ENCODE data around the gene FLRT3.

Gene FLRT3

DNA sequence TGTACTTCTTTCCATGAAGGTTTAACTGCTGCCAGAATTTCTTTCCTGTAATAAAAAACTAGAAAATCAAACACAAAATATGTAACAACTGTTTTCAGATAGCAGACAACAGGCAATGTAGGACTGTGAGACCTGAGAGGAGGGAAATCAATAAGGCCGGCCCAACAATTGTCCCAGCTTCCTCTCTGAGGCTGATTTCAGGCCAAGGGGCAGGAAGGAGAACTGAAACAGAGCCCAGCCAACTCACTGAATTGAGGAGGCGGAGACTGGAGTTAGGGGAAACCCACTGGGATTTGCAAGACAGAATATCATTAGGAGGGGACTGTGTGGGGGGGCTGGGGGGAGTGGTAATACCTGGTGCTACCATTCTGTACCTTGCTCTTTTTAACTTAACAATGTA is 42.2 kb downstream of the FLRT3 start:
- TF ChIP-seq, protein P1, sequence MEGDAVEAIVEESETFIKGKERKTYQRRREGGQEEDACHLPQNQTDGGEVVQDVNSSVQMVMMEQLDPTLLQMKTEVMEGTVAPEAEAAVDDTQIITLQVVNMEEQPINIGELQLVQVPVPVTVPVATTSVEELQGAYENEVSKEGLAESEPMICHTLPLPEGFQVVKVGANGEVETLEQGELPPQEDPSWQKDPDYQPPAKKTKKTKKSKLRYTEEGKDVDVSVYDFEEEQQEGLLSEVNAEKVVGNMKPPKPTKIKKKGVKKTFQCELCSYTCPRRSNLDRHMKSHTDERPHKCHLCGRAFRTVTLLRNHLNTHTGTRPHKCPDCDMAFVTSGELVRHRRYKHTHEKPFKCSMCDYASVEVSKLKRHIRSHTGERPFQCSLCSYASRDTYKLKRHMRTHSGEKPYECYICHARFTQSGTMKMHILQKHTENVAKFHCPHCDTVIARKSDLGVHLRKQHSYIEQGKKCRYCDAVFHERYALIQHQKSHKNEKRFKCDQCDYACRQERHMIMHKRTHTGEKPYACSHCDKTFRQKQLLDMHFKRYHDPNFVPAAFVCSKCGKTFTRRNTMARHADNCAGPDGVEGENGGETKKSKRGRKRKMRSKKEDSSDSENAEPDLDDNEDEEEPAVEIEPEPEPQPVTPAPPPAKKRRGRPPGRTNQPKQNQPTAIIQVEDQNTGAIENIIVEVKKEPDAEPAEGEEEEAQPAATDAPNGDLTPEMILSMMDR (IDR thresholded peaks at IDR 0.05), result no peak
- intact Hi-C loops (cut with DNase I; ENCODE audit: low total_unique reads), result no loop called here
- H3K4me3 ChIP-seq, result no peak overlapping the region
- no peaks in the 10 kb centered on the region for H3K9me3 ChIP-seq
- H3K27ac ChIP-seq, result no peak overlapping the region
- H3K36me3 ChIP-seq, result no peaks in the 10 kb centered on the region
- no peaks in the 10 kb centered on the region for H3K4me1 ChIP-seq
- DNase-seq, result no peak
- H3K27me3 ChIP-seq, result no peaks in the 10 kb centered on the region

DNA sequence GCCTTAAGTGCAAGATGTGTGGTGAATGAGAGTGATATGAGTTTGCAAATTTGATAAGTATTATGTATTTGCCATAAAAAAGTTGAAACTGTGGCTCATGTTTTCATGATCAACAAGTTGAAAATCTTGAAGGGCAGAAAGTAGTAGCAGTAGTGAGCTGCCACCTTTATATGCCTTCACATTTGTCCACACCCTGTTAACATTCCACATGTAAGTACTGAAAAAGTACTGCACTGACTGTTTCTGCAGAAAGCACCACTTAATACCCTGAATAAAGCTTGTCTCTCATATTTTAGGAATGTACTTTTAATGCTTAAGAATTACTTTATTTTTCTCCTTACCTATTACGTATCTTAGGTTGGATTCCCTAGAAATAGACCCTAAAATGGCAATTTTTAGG is 45.9 kb downstream of the FLRT3 start:
- Histone ChIP-seq H3K36me3 (no peaks in the 10 kb centered on the region), H3K27ac (no peak overlapping the region), H3K4me3 (no peak overlapping the region), H3K9me3 (no peaks in the 10 kb centered on the region), H3K4me1 (no peaks in the 10 kb centered on the region), H3K27me3 (no peaks in the 10 kb centered on the region)
- TF ChIP-seq, protein P1 (IDR thresholded peaks at IDR 0.05), result no peak
- intact Hi-C loops (cut with DNase I; ENCODE audit: low total_unique reads), result no loop called here
- DNase-seq, result no peak

DNA sequence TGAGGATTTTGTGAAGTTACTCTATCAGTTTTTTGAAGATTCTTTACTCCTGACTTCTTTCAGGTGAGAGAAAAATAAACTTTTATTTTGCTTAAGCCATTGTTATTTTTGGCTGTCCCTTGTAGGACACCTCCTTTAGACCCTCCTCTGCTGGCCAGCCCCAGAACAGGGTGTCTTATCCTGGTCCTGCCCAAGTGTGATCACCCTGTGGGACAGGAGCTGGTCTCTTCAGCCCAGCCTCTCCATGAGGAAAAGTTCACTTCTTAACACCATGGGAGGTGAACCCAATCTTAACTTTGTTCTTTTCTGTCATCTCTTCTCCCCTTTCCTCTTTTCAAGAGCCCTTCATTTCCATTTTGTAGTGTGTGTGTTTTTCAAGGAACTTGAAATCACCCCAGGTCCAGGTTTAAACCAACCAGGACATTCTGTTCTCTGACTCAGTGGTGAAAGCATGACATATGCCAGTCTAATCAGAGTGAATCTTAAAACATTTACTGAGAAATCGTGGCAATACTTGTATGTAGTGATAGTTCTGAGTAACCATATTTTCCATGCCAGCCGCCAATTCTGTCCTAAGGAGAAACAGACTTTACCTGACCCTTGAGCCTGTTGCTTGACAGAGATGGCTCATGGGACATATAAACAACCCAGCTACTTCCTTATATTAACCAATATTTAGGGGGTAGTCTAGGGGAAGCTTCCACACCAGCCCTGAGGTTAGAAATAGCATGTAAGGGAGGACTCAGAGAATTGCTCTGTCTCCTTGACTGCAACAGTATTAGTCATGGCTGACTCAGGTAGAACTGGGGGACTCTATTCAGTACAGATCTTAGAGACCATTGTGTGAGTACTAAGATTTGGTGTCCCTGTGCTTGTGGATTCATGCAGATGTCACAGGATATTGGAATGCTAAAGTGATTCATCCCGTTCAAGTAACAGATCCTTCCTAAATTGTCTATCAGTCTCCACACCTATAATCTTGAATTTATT is 48.8 kb downstream of the FLRT3 start:
- TF ChIP-seq, protein P1 (IDR thresholded peaks at IDR 0.05), result no peak
- Histone ChIP-seq H3K27ac (no peak overlapping the region), H3K4me1 (no peaks in the 10 kb centered on the region), H3K9me3 (no peaks in the 10 kb centered on the region), H3K4me3 (no peak overlapping the region), H3K36me3 (no peaks in the 10 kb centered on the region), H3K27me3 (no peaks in the 10 kb centered on the region)
- no peak for DNase-seq
- intact Hi-C loops (cut with DNase I; ENCODE audit: low total_unique reads), result no loop called here

DNA sequence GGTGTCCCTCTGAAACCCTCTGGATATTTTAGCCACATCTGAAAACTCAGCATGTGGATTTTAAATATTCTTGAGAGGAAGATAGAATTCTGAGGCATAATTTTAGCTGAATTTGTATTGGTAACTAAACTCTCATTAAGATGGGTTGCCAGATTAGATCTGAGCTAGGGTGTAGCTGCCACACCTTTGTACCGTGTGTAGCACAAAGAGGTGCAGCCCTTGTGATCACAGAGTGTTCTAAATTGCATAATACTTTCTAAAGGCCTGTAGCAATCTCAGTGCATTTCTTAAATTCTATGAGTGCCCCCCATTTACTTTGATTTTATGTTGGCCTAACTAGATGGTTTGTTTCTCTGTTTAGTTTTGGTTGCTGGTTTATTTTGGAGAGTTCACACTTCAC is 53.0 kb downstream of the FLRT3 start:
- Histone ChIP-seq H3K27me3 (no peaks in the 10 kb centered on the region), H3K4me3 (no peak overlapping the region), H3K4me1 (no peaks in the 10 kb centered on the region), H3K27ac (no peak overlapping the region), H3K36me3 (no peaks in the 10 kb centered on the region), H3K9me3 (no peaks in the 10 kb centered on the region)
- intact Hi-C loops (cut with DNase I; ENCODE audit: low total_unique reads), result no loop called here
- TF ChIP-seq, protein P1 (IDR thresholded peaks at IDR 0.05), result no peak
- no peak for DNase-seq

DNA sequence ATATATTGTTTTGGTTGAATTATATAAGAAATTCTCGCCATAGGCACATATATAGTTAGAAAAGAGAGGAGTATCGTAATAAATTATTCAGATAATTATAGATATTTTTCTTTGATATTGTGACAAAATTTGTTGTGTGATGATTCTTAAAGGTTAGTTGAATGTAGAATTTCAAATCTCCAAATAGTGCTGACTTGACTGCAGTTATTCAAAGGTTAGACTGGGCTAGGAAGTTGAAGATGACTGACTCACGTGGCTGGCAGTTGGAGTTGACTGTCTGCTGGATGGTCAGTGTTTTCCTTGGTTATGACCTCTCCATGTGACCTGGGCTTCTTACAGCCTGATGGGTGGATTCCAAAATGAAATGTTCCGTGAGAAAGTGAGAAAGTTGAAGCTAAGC is 55.3 kb downstream of the FLRT3 start:
- H3K9me3 ChIP-seq, result no peaks in the 10 kb centered on the region
- intact Hi-C loops (cut with DNase I; ENCODE audit: low total_unique reads), result no loop called here
- H3K4me3 ChIP-seq, result no peak overlapping the region
- no peaks in the 10 kb centered on the region for H3K36me3 ChIP-seq
- H3K4me1 ChIP-seq, result no peaks in the 10 kb centered on the region
- no peak overlapping the region for H3K27ac ChIP-seq
- H3K27me3 ChIP-seq, result no peaks in the 10 kb centered on the region
- no peak for DNase-seq
- TF ChIP-seq, protein P1 (IDR thresholded peaks at IDR 0.05), result no peak
